ENCODE results near the gene YTHDF1. TPM values are rescaled to one million over a fixed set of nuclear protein-coding genes. Genes with fewer than 3 reads are reported as not detected.

The YTHDF1 gene
- total and polyA plus RNA-seq, 2 donors (not counting 1 experiment from before 2014, with no cell fraction given), result 25.3 to 40.5 TPM

- peaks cover 11% of the 10 kb centered on the region for H3K4me1 Mint-ChIP-seq
- Histone ChIP-seq H3K79me2 (ENCODE audit: control insufficient read depth, insufficient read depth, low read length) (peaks cover 96% of the 10 kb centered on the region), H4K20me1 (ENCODE audit: control insufficient read depth, insufficient read depth, low read length, poor library complexity, severe bottlenecking) (peaks cover 91% of the 10 kb centered on the region), H3K9ac (ENCODE audit: low read length) (no peak overlapping the region), H3K36me3 (replicated peaks in 1 of 2; ENCODE audit: control extremely low read depth in 1 of 2, control insufficient read depth in 1 of 2, extremely low read depth in 1 of 2, insufficient read depth in 2 of 2, low read length in 1 of 2) (peaks cover 0 to 67% of the 10 kb centered on the region in 2 experiments), H3K4me3 (ENCODE audit: control extremely low read depth in 1 of 5, extremely low read depth in 1 of 5, insufficient read depth in 1 of 5, low read depth in 2 of 5, low read length in 4 of 5) (no peak overlapping the region), H3K27me3 (replicated peaks in 1 of 4; ENCODE audit: control extremely low read depth in 1 of 4, control insufficient read depth in 3 of 4, insufficient read depth in 4 of 4, low read length in 3 of 4) (no peaks in the 10 kb centered on the region), H3K9me3 (ENCODE audit: control extremely low read depth in 1 of 3, control insufficient read depth in 2 of 3, insufficient read depth in 1 of 3, low read length in 2 of 3) (no peaks in the 10 kb centered on the region), H3K4me1 (ENCODE audit: control insufficient read depth in 2 of 2, insufficient read depth in 2 of 2, low read length in 2 of 2) (no peaks in the 10 kb centered on the region), H2AFZ (ENCODE audit: insufficient read depth, low read depth, low read length, poor library complexity, severe bottlenecking) (no peak overlapping the region), H3K27ac (ENCODE audit: low read length in 2 of 2) (no peak overlapping the region), H3K4me2 (replicated peaks; ENCODE audit: low read depth, low read length, poor library complexity, severe bottlenecking) (no peak overlapping the region)
- no peaks in the 10 kb centered on the region for H3K27me3 Mint-ChIP-seq
- WGBS (ENCODE audit: insufficient coverage), result 96% methylated on average over 10 of the region's 10 CpGs
- ATAC-seq (ENCODE audit: low read depth) (no peak), DNase-seq (no peak)
- ChIA-PET POLR2A (no interaction called here), CTCF (no interaction called here)
- intact Hi-C loops (cut with micrococcal nuclease), result no loop called here
- H3K4me3 Mint-ChIP-seq, result no peak overlapping the region
- TF ChIP-seq EZH2 (IDR thresholded peaks at IDR 0.05; ENCODE audit: borderline replicate concordance, insufficient read depth, low read depth, low read length, poor library complexity, severe bottlenecking), result no peak
- no peak for TF ChIP-seq CTCF (IDR thresholded peaks at IDR 0.05)
- no peaks in the 10 kb centered on the region for H3K9me3 Mint-ChIP-seq (ENCODE audit: insufficient read depth)
- no peak overlapping the region for H3K27ac Mint-ChIP-seq
Measured at GRCh38 chr20:63205896-63206295, 10.0 kb downstream of the YTHDF1 start.

- Histone ChIP-seq H4K20me1 (ENCODE audit: control insufficient read depth, insufficient read depth, low read length, poor library complexity, severe bottlenecking) (peaks cover 91% of the 10 kb centered on the region), H3K9ac (ENCODE audit: low read length) (no peak overlapping the region), H3K4me1 (ENCODE audit: control insufficient read depth in 2 of 2, insufficient read depth in 2 of 2, low read length in 2 of 2) (no peaks in the 10 kb centered on the region), H3K27ac (ENCODE audit: low read length in 2 of 2) (no peak overlapping the region), H3K27me3 (replicated peaks in 1 of 4; ENCODE audit: control extremely low read depth in 1 of 4, control insufficient read depth in 3 of 4, insufficient read depth in 4 of 4, low read length in 3 of 4) (no peaks in the 10 kb centered on the region), H2AFZ (ENCODE audit: insufficient read depth, low read depth, low read length, poor library complexity, severe bottlenecking) (no peak overlapping the region), H3K9me3 (ENCODE audit: control extremely low read depth in 1 of 3, control insufficient read depth in 2 of 3, insufficient read depth in 1 of 3, low read length in 2 of 3) (no peaks in the 10 kb centered on the region), H3K36me3 (replicated peaks in 1 of 2; ENCODE audit: control extremely low read depth in 1 of 2, control insufficient read depth in 1 of 2, extremely low read depth in 1 of 2, insufficient read depth in 2 of 2, low read length in 1 of 2) (peaks cover 0 to 64% of the 10 kb centered on the region in 2 experiments), H3K4me2 (replicated peaks; ENCODE audit: low read depth, low read length, poor library complexity, severe bottlenecking) (no peak overlapping the region), H3K4me3 (ENCODE audit: control extremely low read depth in 1 of 5, extremely low read depth in 1 of 5, insufficient read depth in 1 of 5, low read depth in 2 of 5, low read length in 4 of 5) (no peak overlapping the region), H3K79me2 (ENCODE audit: control insufficient read depth, insufficient read depth, low read length) (peaks cover 94% of the 10 kb centered on the region)
- ChIA-PET POLR2A (no interaction called here), CTCF (interaction anchor here (2.3 kb wide), 1 partner anchor 19 kb away, joined by 7 read pairs; no protein-coding TSS in a partner anchor)
- WGBS (ENCODE audit: insufficient coverage), result 98% methylated on average over 5 of the region's 5 CpGs
- Mint-ChIP-seq H3K27me3 (no peaks in the 10 kb centered on the region), H3K4me1 (peaks cover 6% of the 10 kb centered on the region), H3K27ac (no peak overlapping the region), H3K4me3 (no peak overlapping the region), H3K9me3 (ENCODE audit: insufficient read depth) (no peaks in the 10 kb centered on the region)
- ATAC-seq (ENCODE audit: low read depth) (no peak), DNase-seq (no peak)
- intact Hi-C loops (cut with micrococcal nuclease), result no loop called here
- no peak for TF ChIP-seq EZH2 (IDR thresholded peaks at IDR 0.05; ENCODE audit: borderline replicate concordance, insufficient read depth, low read depth, low read length, poor library complexity, severe bottlenecking)
- TF ChIP-seq CTCF (IDR thresholded peaks at IDR 0.05), result no peak
Measured at GRCh38 chr20:63204362-63204761, 11.6 kb downstream of the YTHDF1 start.
